Sigmoid colon (tissue), 7 donors: Measurements from ENCODE around the gene PRIM2. TPM values are rescaled to one million over a fixed set of nuclear protein-coding genes. Genes with fewer than 3 reads are reported as not detected.
A peak's percentile ranks its signal among the peaks of the same experiment; 100 is the strongest.
"Not testable (repeated sequence)": the region's sequence is repeated elsewhere in the genome, so short reads cannot be mapped to it uniquely, and the experiment has no call there.

Experiments
- DNase-seq: peaks from one replicate; pipeline ENCODE4 v3.0.0-alpha.2; 2019
- H3K27ac ChIP-seq, 4 donors: fragments of 200-600 bp; sonication (generic); one replicate each; pipeline ENCODE4 v1.5.1; 2016 to 2019; ENCODE audit warnings: mild to moderate bottlenecking in 1 of 4
- H3K27me3 ChIP-seq, 3 donors: fragments of 200-600 bp; sonication (generic); one replicate each; pipeline ENCODE4 v1.5.1; 2019; ENCODE audit warnings: mild to moderate bottlenecking in 1 of 3
- H3K36me3 ChIP-seq, 4 donors: fragments of 200-600 bp; sonication (generic); one replicate each; pipeline ENCODE4 v1.5.1; 2016 to 2019
- H3K4me1 ChIP-seq, 4 donors: fragments of 200-600 bp; sonication (generic); one replicate each; pipeline ENCODE4 v1.5.1; 2017 to 2019
- H3K4me3 ChIP-seq, 4 donors: fragments of 200-600 bp; sonication (generic); one replicate each; pipeline ENCODE4 v1.5.1; 2017 to 2019; ENCODE audit warnings: mild to moderate bottlenecking in 2 of 4, moderate library complexity in 1 of 4
- H3K9me3 ChIP-seq, 4 donors: fragments of 200-600 bp in 3 of 4; sonication (generic) in 3 of 4; one replicate each; pipeline versions ENCODE4 v1.5.1 to v1.6.1; 2013 to 2019
- CTCF ChIP-seq, 4 experiments: fragments of 450-650 bp in 3 of 4; fragments of 200-600 bp in 1 of 4; IDR thresholded peaks; one replicate each; pipeline ENCODE4 v1.5.1; 2016 to 2019; ENCODE audit warnings: antibody characterized with exemption in 4 of 4, mild to moderate bottlenecking in 3 of 4, moderate library complexity in 2 of 4
- EP300 ChIP-seq, 4 donors: sonication (generic); formaldehyde crosslinking; IDR thresholded peaks; one replicate each; pipeline ENCODE4 v1.6.1; 2017; ENCODE audit warnings: antibody characterized with exemption in 4 of 4
- POLR2A ChIP-seq, 2 donors: fragments of 450-650 bp; IDR thresholded peaks; one replicate each; pipeline ENCODE4 v1.6.1; 2016; ENCODE audit warnings: antibody characterized with exemption in 2 of 2, mild to moderate bottlenecking in 2 of 2, moderate library complexity in 2 of 2
- POLR2AphosphoS5 ChIP-seq, 4 donors: sonication (generic); formaldehyde crosslinking; IDR thresholded peaks; one replicate each; pipeline ENCODE4 v1.6.1; 2017; ENCODE audit warnings: antibody characterized with exemption in 4 of 4
- WGBS, 2 donors: extraction: QIAGEN DNeasy Blood & Tissue Kit; methylation state at CpG; one replicate each; pipeline ENCODE4 v1.1.7; 2013; 5-methylcytosine and 5-hydroxymethylcytosine counted together
- intact Hi-C: fragments of 100-400 bp; cut with DNase I; formaldehyde crosslinking; loops from one replicate; pipeline ENCODE4 v1.15.1; 2023
- polyA plus RNA-seq, 3 donors: library from polyadenylated mRNA; stranded (reverse); fragments of 200-250 nt; gene quantifications; one replicate each; pipeline ENCODE4 v1.2.3, GENCODE V29; 2013
- total RNA-seq, 4 donors: library from RNA; depleted of rRNA; stranded (reverse); fragments of >200 nt; gene quantifications; one replicate each; pipeline ENCODE4 v1.1.0, GENCODE V29; 2016
- donor health status: healthy with polysubstance abuse.
- donor health status: Bipolar disorder and iron deficiency.
- donor health status: healthy.

PRIM2 gene
- total and polyA plus RNA-seq, 7 donors: 3.6 to 14.7 (median 10.7) TPM

GRCh38 chr6:57434944-57435343, 117.5 kb downstream of the PRIM2 start:
- intact Hi-C loops: no loop called here
- Histone ChIP-seq H3K36me3 (no peaks in the 10 kb centered on the region), H3K27ac (no peak overlapping the region), H3K27me3 (no peaks in the 10 kb centered on the region), H3K4me1 (peaks cover 0 to 30% (median 24%) of the 10 kb centered on the region in 4 donors), H3K4me3 (no peak overlapping the region), H3K9me3 (no peaks in the 10 kb centered on the region)
- DNase-seq: no peak
- no peak for TF ChIP-seq POLR2AphosphoS5 (IDR thresholded peaks at IDR 0.05)
- TF ChIP-seq EP300 (IDR thresholded peaks at IDR 0.05): no peak
- TF ChIP-seq POLR2A (IDR thresholded peaks at IDR 0.05): no peak
- TF ChIP-seq CTCF (IDR thresholded peaks at IDR 0.05): no peak
- WGBS, 2 donors: 98% methylated on average over 4 of the region's 4 CpGs

- no peak for DNase-seq
- TF ChIP-seq POLR2A (IDR thresholded peaks at IDR 0.05): no peak
- no peak for TF ChIP-seq POLR2AphosphoS5 (IDR thresholded peaks at IDR 0.05)
- no peak for TF ChIP-seq CTCF (IDR thresholded peaks at IDR 0.05)
- TF ChIP-seq EP300 (IDR thresholded peaks at IDR 0.05): no peak
- H3K9me3 ChIP-seq: no peaks in the 10 kb centered on the region
- intact Hi-C loops: no loop called here
- 78 to 79% methylated on average over 3 of the region's 3 CpGs for WGBS, 2 donors
- peaks cover 0 to 30% (median 24%) of the 10 kb centered on the region in 4 donors for H3K4me1 ChIP-seq
- H3K36me3 ChIP-seq: no peaks in the 10 kb centered on the region
- H3K27ac ChIP-seq: no peak overlapping the region
- H3K27me3 ChIP-seq: no peaks in the 10 kb centered on the region
- H3K4me3 ChIP-seq: no peak overlapping the region
Observed at GRCh38 chr6:57435475-57436160, 118.2 kb downstream of the PRIM2 start.

GRCh38 chr6:57440735-57441134, 123.3 kb downstream of the PRIM2 start:
- intact Hi-C loops, H3K36me3 ChIP-seq, H3K27ac ChIP-seq, H3K27me3 ChIP-seq, H3K9me3 ChIP-seq, H3K4me3 ChIP-seq, DNase-seq, H3K4me1 ChIP-seq: not testable (repeated sequence)
- 93% methylated on average over 1 of the region's 1 CpG for WGBS, 2 donors

DNA sequence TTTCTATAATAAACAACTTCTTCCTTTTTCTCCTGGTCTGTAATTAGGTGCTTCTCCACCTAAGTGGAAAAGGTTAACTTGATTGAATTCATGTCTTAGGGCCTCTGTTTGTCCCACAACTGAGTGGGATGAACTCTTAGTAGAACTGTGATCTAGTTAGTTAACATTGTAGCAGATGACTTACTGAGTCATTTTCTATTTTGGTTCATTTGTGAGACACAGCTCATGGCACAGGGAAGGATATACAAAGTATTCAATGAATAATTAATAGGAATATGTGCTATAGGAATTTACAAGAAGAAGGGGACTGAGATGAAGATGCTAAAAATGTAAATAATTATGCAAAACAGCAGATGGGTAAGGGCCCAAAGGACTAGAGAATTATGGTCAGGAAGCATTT, 124.7 kb downstream of the PRIM2 start:
- H3K27me3 ChIP-seq, H3K27ac ChIP-seq, H3K36me3 ChIP-seq, H3K4me1 ChIP-seq, H3K9me3 ChIP-seq, DNase-seq, H3K4me3 ChIP-seq, intact Hi-C loops: not testable (repeated sequence)

- H3K4me3 ChIP-seq, H3K27ac ChIP-seq, H3K27me3 ChIP-seq, H3K4me1 ChIP-seq, DNase-seq, intact Hi-C loops, H3K9me3 ChIP-seq, H3K36me3 ChIP-seq: not testable (repeated sequence)
- WGBS, 2 donors: 89 to 93% methylated on average over 2 of the region's 2 CpGs
Observed at GRCh38 chr6:57443181-57443580, 125.8 kb downstream of the PRIM2 start.

DNA sequence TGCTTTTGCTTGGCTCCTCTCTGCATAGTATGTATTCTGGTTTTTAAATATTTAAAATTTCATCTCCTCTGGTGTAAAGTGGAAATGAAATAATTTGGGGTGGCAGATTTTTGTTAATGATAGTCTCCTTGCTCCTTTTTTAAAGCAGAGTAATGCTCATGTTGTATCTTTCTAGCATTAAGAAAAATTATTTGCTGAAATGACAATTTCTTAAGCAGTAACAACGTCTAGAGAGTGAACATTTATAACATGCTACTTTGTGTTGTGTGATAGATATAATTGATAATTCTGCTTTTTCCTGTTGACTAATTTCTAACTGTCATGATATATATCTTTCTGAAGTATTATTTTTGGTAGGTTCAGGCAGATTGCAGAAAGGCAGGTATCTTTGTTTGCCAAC, 127.4 kb downstream of the PRIM2 start:
- H3K4me1 ChIP-seq, H3K27ac ChIP-seq, H3K4me3 ChIP-seq, intact Hi-C loops, H3K9me3 ChIP-seq, DNase-seq, H3K36me3 ChIP-seq, H3K27me3 ChIP-seq: not testable (repeated sequence)
- WGBS, 2 donors: 91 to 92% methylated on average over 1 of the region's 1 CpG

- H3K4me3 ChIP-seq, H3K4me1 ChIP-seq, H3K36me3 ChIP-seq, H3K27me3 ChIP-seq, H3K27ac ChIP-seq, DNase-seq, H3K9me3 ChIP-seq, intact Hi-C loops: not testable (repeated sequence)
Observed at GRCh38 chr6:57445379-57445778, 127.9 kb downstream of the PRIM2 start.

- H3K4me3 ChIP-seq, DNase-seq, H3K27me3 ChIP-seq, H3K36me3 ChIP-seq, H3K4me1 ChIP-seq, intact Hi-C loops, H3K9me3 ChIP-seq: not testable (repeated sequence)
- 80 to 86% methylated on average over 2 of the region's 2 CpGs for WGBS, 2 donors
- H3K27ac ChIP-seq: peak overlapping the region in 2 of 4 donors; percentile 5 to 17
Observed at GRCh38 chr6:57445790-57446468, 128.5 kb downstream of the PRIM2 start.

GRCh38 chr6:57449496-57450066, 132.2 kb downstream of the PRIM2 start:
- DNase-seq, intact Hi-C loops, H3K4me3 ChIP-seq, H3K36me3 ChIP-seq, H3K4me1 ChIP-seq, H3K27me3 ChIP-seq, H3K9me3 ChIP-seq, H3K27ac ChIP-seq: not testable (repeated sequence)
- 93 to 97% methylated on average over 1 of the region's 1 CpG for WGBS, 2 donors

GRCh38 chr6:57459781-57460180, 142.4 kb downstream of the PRIM2 start:
- 85 to 88% methylated on average over 2 of the region's 2 CpGs for WGBS, 2 donors
- not testable (repeated sequence) for DNase-seq, H3K27ac ChIP-seq

More at GRCh38 chr6:57459781-57460180, 142.4 kb downstream of the PRIM2 start:
- H3K4me1 ChIP-seq, H3K9me3 ChIP-seq, H3K4me3 ChIP-seq, intact Hi-C loops, H3K36me3 ChIP-seq, H3K27me3 ChIP-seq: not testable (repeated sequence)
